Loucy (cell line): ENCODE results near the gene KCNH2.
A peak's percentile ranks its signal among the peaks of the same experiment; 100 is the strongest.

ENCODE experiments used
- H2AFZ ChIP-seq: fragments of 200-600 bp; sonication (generic); 2 replicates; pipeline ENCODE4 v1.6.0; 2016; ENCODE audit warnings: antibody characterized with exemption, mild to moderate bottlenecking, low read length, moderate library complexity
- H3F3A ChIP-seq: fragments of 200-600 bp; 2 replicates; pipeline ENCODE4 v1.6.0; 2016; ENCODE audit warnings: antibody characterized with exemption, low read depth, mild to moderate bottlenecking
- H3K27me3 ChIP-seq: fragments of 200-600 bp; sonication (generic); 2 replicates; pipeline ENCODE4 v1.6.1; 2014; ENCODE audit warnings: low read length, mild to moderate bottlenecking; ENCODE audit not compliant: insufficient read depth, poor library complexity, severe bottlenecking
- H3K36me3 ChIP-seq: fragments of 200-600 bp; sonication (generic); 2 replicates; pipeline ENCODE4 v1.6.1; 2016; ENCODE audit warnings: low read length; ENCODE audit not compliant: insufficient read depth
- H3K4me1 ChIP-seq: fragments of 200-600 bp; sonication (generic); 2 replicates; pipeline ENCODE4 v1.5.1; 2014; ENCODE audit warnings: low read length, mild to moderate bottlenecking; ENCODE audit not compliant: insufficient read depth, poor library complexity, severe bottlenecking
- H3K4me2 ChIP-seq: fragments of 200-600 bp; sonication (generic); 2 replicates; pipeline ENCODE4 v1.6.0; 2014; ENCODE audit warnings: antibody characterized with exemption, low read length, low read depth, mild to moderate bottlenecking; ENCODE audit not compliant: poor library complexity, severe bottlenecking
- H3K4me3 ChIP-seq: fragments of 200-600 bp; sonication (generic); 2 replicates; pipeline ENCODE4 v1.5.1; 2014; ENCODE audit warnings: low read length, mild to moderate bottlenecking, mixed read lengths; ENCODE audit not compliant: poor library complexity, severe bottlenecking
- H3K79me2 ChIP-seq: fragments of 200-600 bp; sonication (generic); 2 replicates; pipeline ENCODE4 v1.6.1; 2014; ENCODE audit warnings: low read length; ENCODE audit not compliant: insufficient read depth
- H3K9ac ChIP-seq: fragments of 200-600 bp; sonication (generic); 2 replicates; pipeline ENCODE4 v1.6.0; 2014; ENCODE audit warnings: mild to moderate bottlenecking, low read depth, low read length, moderate library complexity; ENCODE audit not compliant: poor library complexity, severe bottlenecking
- H3K9me2 ChIP-seq: fragments of 200-600 bp; sonication (generic); replicated peaks from 2 replicates; pipeline ENCODE4 v1.6.1; 2016; ENCODE audit warnings: low read depth, low read length, mixed read lengths
- H3K9me3 ChIP-seq: fragments of 200-600 bp; sonication (generic); 2 replicates; pipeline ENCODE4 v1.6.1; 2014; ENCODE audit warnings: mild to moderate bottlenecking, antibody characterized with exemption, low read length, low read depth; ENCODE audit not compliant: insufficient read depth
- H4K20me1 ChIP-seq: fragments of 200-600 bp; sonication (generic); 2 replicates; pipeline ENCODE4 v1.6.0; 2014; ENCODE audit warnings: antibody characterized with exemption, low read length, mild to moderate bottlenecking; ENCODE audit not compliant: insufficient read depth, poor library complexity, severe bottlenecking
- EZH2phosphoT487 ChIP-seq: fragments of 200-600 bp; IDR thresholded peaks from 2 replicates; pipeline ENCODE4 v1.6.1; 2018; ENCODE audit warnings: antibody characterized with exemption, mild to moderate bottlenecking, moderate library complexity, borderline replicate concordance
- TF ChIP-seq, protein P1 (sequence below): fragments of 200-600 bp; sonication (generic); conservative IDR thresholded peaks from 2 replicates; pipeline ENCODE4 v1.5.1; 2014; ENCODE audit warnings: mild to moderate bottlenecking, antibody characterized with exemption, low read length

KCNH2 gene

DNA sequence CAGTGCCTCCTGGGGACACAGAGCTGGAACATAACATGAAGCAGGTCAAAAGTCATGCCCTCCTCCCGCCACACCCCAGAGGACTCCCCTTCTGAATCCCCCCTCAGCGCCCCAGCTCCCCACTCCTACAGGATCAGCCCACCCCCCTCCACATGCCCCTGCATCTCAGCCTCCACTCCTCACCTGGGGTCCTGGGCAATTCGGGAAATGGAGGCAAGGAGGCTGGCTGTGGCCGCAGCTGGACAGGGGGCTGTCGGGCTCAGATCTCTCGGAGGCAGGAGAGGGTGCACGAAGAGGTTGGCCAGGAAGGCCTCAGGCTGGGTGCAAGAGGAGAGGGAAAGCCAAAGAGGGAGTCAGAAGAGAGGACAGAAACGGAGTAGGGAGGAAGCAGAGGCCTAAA, 38.4 kb upstream of the KCNH2 start:
- H3F3A ChIP-seq: no peaks in the 10 kb centered on the region
- no peaks in the 10 kb centered on the region for H3K27me3 ChIP-seq
- no peak for TF ChIP-seq EZH2phosphoT487
- TF ChIP-seq, protein P1, sequence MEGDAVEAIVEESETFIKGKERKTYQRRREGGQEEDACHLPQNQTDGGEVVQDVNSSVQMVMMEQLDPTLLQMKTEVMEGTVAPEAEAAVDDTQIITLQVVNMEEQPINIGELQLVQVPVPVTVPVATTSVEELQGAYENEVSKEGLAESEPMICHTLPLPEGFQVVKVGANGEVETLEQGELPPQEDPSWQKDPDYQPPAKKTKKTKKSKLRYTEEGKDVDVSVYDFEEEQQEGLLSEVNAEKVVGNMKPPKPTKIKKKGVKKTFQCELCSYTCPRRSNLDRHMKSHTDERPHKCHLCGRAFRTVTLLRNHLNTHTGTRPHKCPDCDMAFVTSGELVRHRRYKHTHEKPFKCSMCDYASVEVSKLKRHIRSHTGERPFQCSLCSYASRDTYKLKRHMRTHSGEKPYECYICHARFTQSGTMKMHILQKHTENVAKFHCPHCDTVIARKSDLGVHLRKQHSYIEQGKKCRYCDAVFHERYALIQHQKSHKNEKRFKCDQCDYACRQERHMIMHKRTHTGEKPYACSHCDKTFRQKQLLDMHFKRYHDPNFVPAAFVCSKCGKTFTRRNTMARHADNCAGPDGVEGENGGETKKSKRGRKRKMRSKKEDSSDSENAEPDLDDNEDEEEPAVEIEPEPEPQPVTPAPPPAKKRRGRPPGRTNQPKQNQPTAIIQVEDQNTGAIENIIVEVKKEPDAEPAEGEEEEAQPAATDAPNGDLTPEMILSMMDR: no peak
- no peaks in the 10 kb centered on the region for H3K9me3 ChIP-seq
- H3K4me1 ChIP-seq: peaks cover 29% of the 10 kb centered on the region
- no peak overlapping the region for H2AFZ ChIP-seq
- H3K9ac ChIP-seq: no peak overlapping the region
- no peaks in the 10 kb centered on the region for H3K9me2 ChIP-seq
- H3K4me2 ChIP-seq: no peak overlapping the region
- H4K20me1 ChIP-seq: no peaks in the 10 kb centered on the region
- H3K79me2 ChIP-seq: no peaks in the 10 kb centered on the region
- no peak overlapping the region for H3K4me3 ChIP-seq
- no peaks in the 10 kb centered on the region for H3K36me3 ChIP-seq

DNA sequence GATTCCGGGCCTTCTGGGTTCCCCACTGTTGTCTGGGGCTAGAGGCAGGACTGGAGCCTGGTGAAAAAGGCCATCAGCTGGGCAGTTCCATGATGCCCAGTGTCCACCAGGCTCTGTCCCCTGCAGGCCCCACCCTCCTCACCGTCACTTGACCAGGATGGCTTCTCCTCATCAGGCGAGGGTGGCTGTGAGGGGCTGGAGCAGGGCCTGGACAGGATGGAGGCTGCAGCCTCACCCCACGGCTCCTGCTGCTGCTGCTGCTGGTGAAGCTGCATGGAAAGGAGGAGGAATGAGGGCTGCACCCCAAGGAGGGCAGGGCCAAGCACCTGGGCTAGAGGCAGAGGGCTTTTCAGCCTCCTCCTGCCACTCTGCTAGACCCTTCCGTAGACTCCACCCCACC, 37.8 kb upstream of the KCNH2 start:
- no peak overlapping the region for H3K9ac ChIP-seq
- TF ChIP-seq, protein P1: no peak
- TF ChIP-seq EZH2phosphoT487: no peak
- H3F3A ChIP-seq: no peaks in the 10 kb centered on the region

DNA sequence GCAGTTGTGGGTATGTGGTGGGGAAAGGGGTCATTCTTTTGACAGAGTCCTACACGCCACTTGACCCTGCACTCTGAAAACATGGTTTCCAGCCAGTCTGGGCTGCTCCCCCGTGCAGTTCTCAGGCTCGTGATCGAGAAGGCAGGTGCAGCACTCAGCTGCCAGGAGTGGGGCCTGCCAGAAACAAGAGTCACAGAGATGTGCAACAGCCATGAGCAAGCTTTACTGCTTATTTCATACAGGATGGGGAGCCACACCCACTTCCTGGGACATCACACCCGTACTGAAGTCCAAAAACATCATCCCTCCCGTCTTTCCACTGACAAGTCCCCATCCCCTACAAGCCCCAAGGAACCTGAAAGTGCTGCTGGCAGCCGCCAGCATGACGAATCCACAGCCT, 36.8 kb upstream of the KCNH2 start:
- no peaks in the 10 kb centered on the region for H3K27me3 ChIP-seq
- no peaks in the 10 kb centered on the region for H3F3A ChIP-seq
- H3K9me3 ChIP-seq: no peaks in the 10 kb centered on the region
- peak overlapping the region; percentile 80 for H3K4me2 ChIP-seq
- H3K4me3 ChIP-seq: no peak overlapping the region
- peaks cover 41% of the 10 kb centered on the region for H3K4me1 ChIP-seq
- H3K9me2 ChIP-seq: no peaks in the 10 kb centered on the region
- TF ChIP-seq, protein P1: no peak
- H3K79me2 ChIP-seq: no peaks in the 10 kb centered on the region
- H2AFZ ChIP-seq: no peak overlapping the region
- H3K9ac ChIP-seq: no peak overlapping the region
- H4K20me1 ChIP-seq: no peaks in the 10 kb centered on the region
- no peaks in the 10 kb centered on the region for H3K36me3 ChIP-seq

More for the DNA sequence above, 37.8 kb upstream of the KCNH2 start:
- Histone ChIP-seq H3K4me1 (peaks cover 31% of the 10 kb centered on the region), H4K20me1 (no peaks in the 10 kb centered on the region), H3K79me2 (no peaks in the 10 kb centered on the region), H3K4me3 (no peak overlapping the region), H3K36me3 (no peaks in the 10 kb centered on the region), H2AFZ (no peak overlapping the region), H3K27me3 (no peaks in the 10 kb centered on the region), H3K4me2 (no peak overlapping the region), H3K9me2 (no peaks in the 10 kb centered on the region), H3K9me3 (no peaks in the 10 kb centered on the region)
